Activated T-helper 1 cell treated with anti-CD3 and anti-CD28 coated beads, Interleukin-12 subunit alpha, Interleukin-12 subunit beta, Interleukin-2, Interleukin-4 antibody, amounts not matched to agents 30 ng/mL and 10 ng/mL and 1 ng/mL, durations not matched to agents 14 hours and 24 hours and 36 hours (primary cell): ENCODE data around the gene MCRIP2. TPM values are rescaled to one million over a fixed set of nuclear protein-coding genes. Genes with fewer than 3 reads are reported as not detected.

Experiments
- DNase-seq: peaks from one replicate; pipeline ENCODE4 v3.0.0; 2021; ENCODE audit warnings: low spot score
- H3K27ac Mint-ChIP-seq: one replicate; pipeline ENCODE4 v1.8.0; 2021; ENCODE audit warnings: mild to moderate bottlenecking, mixed read lengths
- H3K27me3 Mint-ChIP-seq: one replicate; pipeline ENCODE4 v1.8.0; 2022; ENCODE audit warnings: mild to moderate bottlenecking, moderate library complexity, mixed read lengths; ENCODE audit not compliant: insufficient read depth
- H3K36me3 Mint-ChIP-seq: one replicate; pipeline ENCODE4 v1.8.0; 2021; ENCODE audit warnings: low read depth, mixed read lengths
- H3K4me1 Mint-ChIP-seq: one replicate; pipeline ENCODE4 v1.8.0; 2021; ENCODE audit warnings: low read depth, mixed read lengths
- H3K4me3 Mint-ChIP-seq: one replicate; pipeline ENCODE4 v1.8.0; 2021; ENCODE audit warnings: mild to moderate bottlenecking, moderate library complexity, mixed read lengths
- H3K9me3 Mint-ChIP-seq: one replicate; pipeline ENCODE4 v1.8.0; 2021; ENCODE audit warnings: mixed read lengths
- intact Hi-C: fragments of 100-400 bp; cut with micrococcal nuclease; formaldehyde crosslinking; loops from one replicate; pipeline ENCODE4 v1.15.1; 2024
- total RNA-seq: library from RNA; stranded (reverse); gene quantifications from 2 replicates; pipeline ENCODE4 v1.2.3, GENCODE V29; 2022

The MCRIP2 gene
- total RNA-seq, 1 donor from 2014 or later: 66.5 TPM

GRCh38 chr16:652454-653305 lies 11.1 kb downstream of the MCRIP2 start:
- intact Hi-C loops: no loop called here
- Mint-ChIP-seq H3K36me3 (no peaks in the 10 kb centered on the region), H3K4me3 (no peak overlapping the region), H3K27ac (no peak overlapping the region), H3K9me3 (no peaks in the 10 kb centered on the region), H3K4me1 (no peaks in the 10 kb centered on the region), H3K27me3 (no peaks in the 10 kb centered on the region)
- DNase-seq: no peak

- no peak overlapping the region for H3K27ac Mint-ChIP-seq
- H3K27me3 Mint-ChIP-seq: no peaks in the 10 kb centered on the region
- no peaks in the 10 kb centered on the region for H3K36me3 Mint-ChIP-seq
- H3K4me3 Mint-ChIP-seq: no peak overlapping the region
- H3K9me3 Mint-ChIP-seq: no peaks in the 10 kb centered on the region
- no peak for DNase-seq
- no peaks in the 10 kb centered on the region for H3K4me1 Mint-ChIP-seq
- intact Hi-C loops: no loop called here
Measured at GRCh38 chr16:654034-654433, 12.4 kb downstream of the MCRIP2 start.

- no peaks in the 10 kb centered on the region for H3K36me3 Mint-ChIP-seq
- H3K27me3 Mint-ChIP-seq: no peaks in the 10 kb centered on the region
Measured at GRCh38 chr16:657487-657886, 15.9 kb downstream of the MCRIP2 start.

GRCh38 chr16:658679-659571 lies 17.3 kb downstream of the MCRIP2 start:
- H3K36me3 Mint-ChIP-seq: no peaks in the 10 kb centered on the region
- intact Hi-C loops: no loop called here
- H3K4me1 Mint-ChIP-seq: no peaks in the 10 kb centered on the region
- H3K27me3 Mint-ChIP-seq: no peaks in the 10 kb centered on the region
- H3K9me3 Mint-ChIP-seq: no peaks in the 10 kb centered on the region
- no peak for DNase-seq
- no peak overlapping the region for H3K4me3 Mint-ChIP-seq
- no peak overlapping the region for H3K27ac Mint-ChIP-seq

More at GRCh38 chr16:657487-657886, 15.9 kb downstream of the MCRIP2 start:
- Mint-ChIP-seq H3K4me1 (no peaks in the 10 kb centered on the region), H3K27ac (no peak overlapping the region), H3K4me3 (no peak overlapping the region), H3K9me3 (no peaks in the 10 kb centered on the region)
- no peak for DNase-seq
- intact Hi-C loops: no loop called here

GRCh38 chr16:659618-660017 lies 18.0 kb downstream of the MCRIP2 start:
- no peak overlapping the region for H3K4me3 Mint-ChIP-seq
- H3K4me1 Mint-ChIP-seq: no peaks in the 10 kb centered on the region
- no peaks in the 10 kb centered on the region for H3K36me3 Mint-ChIP-seq
- H3K27ac Mint-ChIP-seq: no peak overlapping the region
- H3K27me3 Mint-ChIP-seq: no peaks in the 10 kb centered on the region
- no peaks in the 10 kb centered on the region for H3K9me3 Mint-ChIP-seq
- no peak for DNase-seq
- intact Hi-C loops: loop anchor here (1.0 to 2.0 kb wide), 5 partner anchors 10 to 71 kb away; partner anchors contain the start of genes MCRIP2 and WDR90

GRCh38 chr16:660132-660458 lies 18.5 kb downstream of the MCRIP2 start:
- Mint-ChIP-seq H3K4me3 (no peak overlapping the region), H3K27me3 (no peaks in the 10 kb centered on the region), H3K36me3 (no peaks in the 10 kb centered on the region), H3K4me1 (no peaks in the 10 kb centered on the region), H3K27ac (no peak overlapping the region), H3K9me3 (no peaks in the 10 kb centered on the region)
- no peak for DNase-seq
- intact Hi-C loops: loop anchor here (1.0 to 2.0 kb wide), 5 partner anchors 11 to 71 kb away; partner anchors contain the start of genes MCRIP2 and WDR90

GRCh38 chr16:660459-661183 lies 19.0 kb downstream of the MCRIP2 start:
- no peaks in the 10 kb centered on the region for H3K4me1 Mint-ChIP-seq
- H3K27ac Mint-ChIP-seq: no peak overlapping the region
- no peaks in the 10 kb centered on the region for H3K36me3 Mint-ChIP-seq
- no peaks in the 10 kb centered on the region for H3K27me3 Mint-ChIP-seq
- peak; percentile 53 for DNase-seq
- H3K9me3 Mint-ChIP-seq: no peaks in the 10 kb centered on the region
- intact Hi-C loops: loop anchor here (1.0 to 2.0 kb wide), 5 partner anchors 11 to 72 kb away; partner anchors contain the start of genes MCRIP2 and WDR90
- H3K4me3 Mint-ChIP-seq: peak overlapping the region; percentile 5

GRCh38 chr16:661184-661821 lies 19.7 kb downstream of the MCRIP2 start:
- Mint-ChIP-seq H3K4me1 (no peaks in the 10 kb centered on the region), H3K27me3 (no peaks in the 10 kb centered on the region), H3K9me3 (no peaks in the 10 kb centered on the region), H3K4me3 (peak overlapping the region; percentile 5), H3K27ac (no peak overlapping the region), H3K36me3 (no peaks in the 10 kb centered on the region)
- DNase-seq: no peak
- intact Hi-C loops: loop anchor here (2.0 kb wide), 1 partner anchor 73 kb away; no protein-coding TSS in a partner anchor

GRCh38 chr16:662095-662494 lies 20.5 kb downstream of the MCRIP2 start:
- Mint-ChIP-seq H3K4me1 (no peaks in the 10 kb centered on the region), H3K36me3 (no peaks in the 10 kb centered on the region), H3K27ac (no peak overlapping the region), H3K4me3 (no peak overlapping the region), H3K9me3 (no peaks in the 10 kb centered on the region), H3K27me3 (no peaks in the 10 kb centered on the region)
- intact Hi-C loops: no loop called here
- no peak for DNase-seq

GRCh38 chr16:662597-662996 lies 21.0 kb downstream of the MCRIP2 start:
- DNase-seq: no peak
- Mint-ChIP-seq H3K9me3 (no peaks in the 10 kb centered on the region), H3K27ac (peak overlapping the region; percentile 5), H3K4me3 (no peak overlapping the region), H3K27me3 (no peaks in the 10 kb centered on the region), H3K36me3 (no peaks in the 10 kb centered on the region), H3K4me1 (peaks cover 2% of the 10 kb centered on the region)
- intact Hi-C loops: no loop called here

- no peaks in the 10 kb centered on the region for H3K9me3 Mint-ChIP-seq
- H3K27me3 Mint-ChIP-seq: no peaks in the 10 kb centered on the region
- H3K4me3 Mint-ChIP-seq: no peak overlapping the region
- H3K4me1 Mint-ChIP-seq: peaks cover 4% of the 10 kb centered on the region
- H3K36me3 Mint-ChIP-seq: peaks cover 5% of the 10 kb centered on the region
- DNase-seq: no peak
- H3K27ac Mint-ChIP-seq: no peak overlapping the region
- intact Hi-C loops: no loop called here
Measured at GRCh38 chr16:666572-666971, 24.9 kb downstream of the MCRIP2 start.

- Mint-ChIP-seq H3K4me1 (peaks cover 4% of the 10 kb centered on the region), H3K27me3 (no peaks in the 10 kb centered on the region), H3K4me3 (peak overlapping the region; percentile 76), H3K36me3 (peaks cover 5% of the 10 kb centered on the region), H3K9me3 (no peaks in the 10 kb centered on the region), H3K27ac (peak overlapping the region; percentile 86)
- DNase-seq: no peak
- intact Hi-C loops: loop anchor here (1.0 kb wide), 1 partner anchor 13 kb away; the partner anchor contains the start of gene STUB1
Measured at GRCh38 chr16:667113-667779, 25.6 kb downstream of the MCRIP2 start.
